ENCODE measurements around the gene KYNU.

The KYNU gene

GRCh38 chr2:142877216-142877838 lies at the start of gene KYNU:
TSS of gene KYNU (plus strand) at chr2:142877664. CDS start at chr2:142885368, 7,704 bp downstream.
- Histone ChIP-seq H3K4me3 (ENCODE audit: low read depth in 1 of 5, low read length in 5 of 5) (peak within 1 kb of the TSS in 3 of 5 donors; percentile 24 to 40 (median 40)), H3K4me1 (ENCODE audit: control insufficient read depth in 5 of 5, insufficient read depth in 5 of 5, low read length in 5 of 5) (peaks cover 0 to 10% (median 7%) of the 10 kb centered on the region in 5 donors), H3K27ac (ENCODE audit: low read depth, low read length) (no peak within 1 kb of the TSS), H3K9ac (ENCODE audit: low read length in 5 of 5) (peak within 1 kb of the TSS in 2 of 5 donors; percentile 20 to 51), H3K9me3 (ENCODE audit: control insufficient read depth in 5 of 5, low read length in 5 of 5) (no peaks in the 10 kb centered on the region), H3K27me3 (ENCODE audit: control insufficient read depth in 5 of 5, insufficient read depth in 4 of 5, low read length in 5 of 5) (no peaks in the 10 kb centered on the region), H3K36me3 (ENCODE audit: control insufficient read depth in 5 of 5, insufficient read depth in 5 of 5, low read length in 5 of 5) (no peaks in the 10 kb centered on the region)

- H3K9ac ChIP-seq (ENCODE audit: low read length in 5 of 5) = no peak overlapping the region
- H3K4me1 ChIP-seq (ENCODE audit: control insufficient read depth in 5 of 5, insufficient read depth in 5 of 5, low read length in 5 of 5) = no peaks in the 10 kb centered on the region
- no peaks in the 10 kb centered on the region for H3K36me3 ChIP-seq (ENCODE audit: control insufficient read depth in 5 of 5, insufficient read depth in 5 of 5, low read length in 5 of 5)
- H3K27ac ChIP-seq (ENCODE audit: low read depth, low read length) = no peak overlapping the region
- H3K9me3 ChIP-seq (ENCODE audit: control insufficient read depth in 5 of 5, low read length in 5 of 5) = no peaks in the 10 kb centered on the region
- no peaks in the 10 kb centered on the region for H3K27me3 ChIP-seq (ENCODE audit: control insufficient read depth in 5 of 5, insufficient read depth in 4 of 5, low read length in 5 of 5)
- no peak overlapping the region for H3K4me3 ChIP-seq (ENCODE audit: low read depth in 1 of 5, low read length in 5 of 5)
These were observed 43.4 kb upstream of the KYNU start for GRCh38 chr2:142834021-142834420.

- Histone ChIP-seq H3K27ac (ENCODE audit: low read depth, low read length) (no peak overlapping the region), H3K36me3 (ENCODE audit: control insufficient read depth in 5 of 5, insufficient read depth in 5 of 5, low read length in 5 of 5) (no peaks in the 10 kb centered on the region), H3K9ac (ENCODE audit: low read length in 5 of 5) (no peak overlapping the region), H3K4me3 (ENCODE audit: low read depth in 1 of 5, low read length in 5 of 5) (no peak overlapping the region), H3K27me3 (ENCODE audit: control insufficient read depth in 5 of 5, insufficient read depth in 4 of 5, low read length in 5 of 5) (no peaks in the 10 kb centered on the region), H3K4me1 (ENCODE audit: control insufficient read depth in 5 of 5, insufficient read depth in 5 of 5, low read length in 5 of 5) (no peaks in the 10 kb centered on the region), H3K9me3 (ENCODE audit: control insufficient read depth in 5 of 5, low read length in 5 of 5) (no peaks in the 10 kb centered on the region)
These were observed 37.0 kb upstream of the KYNU start for GRCh38 chr2:142840436-142840835.

- H3K4me1 ChIP-seq (ENCODE audit: control insufficient read depth in 5 of 5, insufficient read depth in 5 of 5, low read length in 5 of 5) = no peaks in the 10 kb centered on the region
- H3K9me3 ChIP-seq (ENCODE audit: control insufficient read depth in 5 of 5, low read length in 5 of 5) = no peaks in the 10 kb centered on the region
- no peak overlapping the region for H3K4me3 ChIP-seq (ENCODE audit: low read depth in 1 of 5, low read length in 5 of 5)
- H3K27me3 ChIP-seq (ENCODE audit: control insufficient read depth in 5 of 5, insufficient read depth in 4 of 5, low read length in 5 of 5) = no peaks in the 10 kb centered on the region
- no peaks in the 10 kb centered on the region for H3K36me3 ChIP-seq (ENCODE audit: control insufficient read depth in 5 of 5, insufficient read depth in 5 of 5, low read length in 5 of 5)
- no peak overlapping the region for H3K27ac ChIP-seq (ENCODE audit: low read depth, low read length)
- H3K9ac ChIP-seq (ENCODE audit: low read length in 5 of 5) = no peak overlapping the region
These were observed 35.7 kb upstream of the KYNU start for GRCh38 chr2:142841788-142842187.

- Histone ChIP-seq H3K27me3 (ENCODE audit: control insufficient read depth in 5 of 5, insufficient read depth in 4 of 5, low read length in 5 of 5) (no peaks in the 10 kb centered on the region), H3K27ac (ENCODE audit: low read depth, low read length) (no peak overlapping the region), H3K36me3 (ENCODE audit: control insufficient read depth in 5 of 5, insufficient read depth in 5 of 5, low read length in 5 of 5) (no peaks in the 10 kb centered on the region), H3K4me1 (ENCODE audit: control insufficient read depth in 5 of 5, insufficient read depth in 5 of 5, low read length in 5 of 5) (no peaks in the 10 kb centered on the region), H3K9ac (ENCODE audit: low read length in 5 of 5) (no peak overlapping the region), H3K9me3 (ENCODE audit: control insufficient read depth in 5 of 5, low read length in 5 of 5) (no peaks in the 10 kb centered on the region), H3K4me3 (ENCODE audit: low read depth in 1 of 5, low read length in 5 of 5) (no peak overlapping the region)
These were observed 35.1 kb upstream of the KYNU start for GRCh38 chr2:142842369-142842768.

- Histone ChIP-seq H3K4me3 (ENCODE audit: low read depth in 1 of 5, low read length in 5 of 5) (no peak overlapping the region), H3K4me1 (ENCODE audit: control insufficient read depth in 5 of 5, insufficient read depth in 5 of 5, low read length in 5 of 5) (no peaks in the 10 kb centered on the region), H3K27ac (ENCODE audit: low read depth, low read length) (no peak overlapping the region), H3K9me3 (ENCODE audit: control insufficient read depth in 5 of 5, low read length in 5 of 5) (no peaks in the 10 kb centered on the region), H3K9ac (ENCODE audit: low read length in 5 of 5) (no peak overlapping the region), H3K27me3 (ENCODE audit: control insufficient read depth in 5 of 5, insufficient read depth in 4 of 5, low read length in 5 of 5) (no peaks in the 10 kb centered on the region), H3K36me3 (ENCODE audit: control insufficient read depth in 5 of 5, insufficient read depth in 5 of 5, low read length in 5 of 5) (no peaks in the 10 kb centered on the region)
These were observed 33.7 kb upstream of the KYNU start for GRCh38 chr2:142843731-142844130.

GRCh38 chr2:142848023-142848606 lies 29.3 kb upstream of the KYNU start:
- H3K36me3 ChIP-seq (ENCODE audit: control insufficient read depth in 5 of 5, insufficient read depth in 5 of 5, low read length in 5 of 5) = no peaks in the 10 kb centered on the region
- H3K4me3 ChIP-seq (ENCODE audit: low read depth in 1 of 5, low read length in 5 of 5) = no peak overlapping the region
- H3K27ac ChIP-seq (ENCODE audit: low read depth, low read length) = no peak overlapping the region
- no peaks in the 10 kb centered on the region for H3K27me3 ChIP-seq (ENCODE audit: control insufficient read depth in 5 of 5, insufficient read depth in 4 of 5, low read length in 5 of 5)
- no peak overlapping the region for H3K9ac ChIP-seq (ENCODE audit: low read length in 5 of 5)
- H3K4me1 ChIP-seq (ENCODE audit: control insufficient read depth in 5 of 5, insufficient read depth in 5 of 5, low read length in 5 of 5) = no peaks in the 10 kb centered on the region
- H3K9me3 ChIP-seq (ENCODE audit: control insufficient read depth in 5 of 5, low read length in 5 of 5) = no peaks in the 10 kb centered on the region

GRCh38 chr2:142849820-142850219 lies 27.6 kb upstream of the KYNU start:
- Histone ChIP-seq H3K27ac (ENCODE audit: low read depth, low read length) (no peak overlapping the region), H3K27me3 (ENCODE audit: control insufficient read depth in 5 of 5, insufficient read depth in 4 of 5, low read length in 5 of 5) (no peaks in the 10 kb centered on the region), H3K4me3 (ENCODE audit: low read depth in 1 of 5, low read length in 5 of 5) (no peak overlapping the region), H3K36me3 (ENCODE audit: control insufficient read depth in 5 of 5, insufficient read depth in 5 of 5, low read length in 5 of 5) (no peaks in the 10 kb centered on the region), H3K9ac (ENCODE audit: low read length in 5 of 5) (no peak overlapping the region), H3K9me3 (ENCODE audit: control insufficient read depth in 5 of 5, low read length in 5 of 5) (no peaks in the 10 kb centered on the region), H3K4me1 (ENCODE audit: control insufficient read depth in 5 of 5, insufficient read depth in 5 of 5, low read length in 5 of 5) (no peaks in the 10 kb centered on the region)

- Histone ChIP-seq H3K9me3 (ENCODE audit: control insufficient read depth in 5 of 5, low read length in 5 of 5) (no peaks in the 10 kb centered on the region), H3K27ac (ENCODE audit: low read depth, low read length) (no peak overlapping the region), H3K4me1 (ENCODE audit: control insufficient read depth in 5 of 5, insufficient read depth in 5 of 5, low read length in 5 of 5) (no peaks in the 10 kb centered on the region), H3K4me3 (ENCODE audit: low read depth in 1 of 5, low read length in 5 of 5) (no peak overlapping the region), H3K36me3 (ENCODE audit: control insufficient read depth in 5 of 5, insufficient read depth in 5 of 5, low read length in 5 of 5) (no peaks in the 10 kb centered on the region), H3K9ac (ENCODE audit: low read length in 5 of 5) (no peak overlapping the region), H3K27me3 (ENCODE audit: control insufficient read depth in 5 of 5, insufficient read depth in 4 of 5, low read length in 5 of 5) (no peaks in the 10 kb centered on the region)
These were observed 23.6 kb upstream of the KYNU start for GRCh38 chr2:142853912-142854311.

- no peaks in the 10 kb centered on the region for H3K36me3 ChIP-seq (ENCODE audit: control insufficient read depth in 5 of 5, insufficient read depth in 5 of 5, low read length in 5 of 5)
- no peaks in the 10 kb centered on the region for H3K27me3 ChIP-seq (ENCODE audit: control insufficient read depth in 5 of 5, insufficient read depth in 4 of 5, low read length in 5 of 5)
- no peak overlapping the region for H3K4me3 ChIP-seq (ENCODE audit: low read depth in 1 of 5, low read length in 5 of 5)
- H3K27ac ChIP-seq (ENCODE audit: low read depth, low read length) = no peak overlapping the region
- H3K9ac ChIP-seq (ENCODE audit: low read length in 5 of 5) = no peak overlapping the region
- no peaks in the 10 kb centered on the region for H3K9me3 ChIP-seq (ENCODE audit: control insufficient read depth in 5 of 5, low read length in 5 of 5)
- no peaks in the 10 kb centered on the region for H3K4me1 ChIP-seq (ENCODE audit: control insufficient read depth in 5 of 5, insufficient read depth in 5 of 5, low read length in 5 of 5)
These were observed 20.0 kb upstream of the KYNU start for GRCh38 chr2:142857256-142858164.
